Cardiac fibroblast (primary cell): ENCODE data around the gene SIN3A.
"Not testable (repeated sequence)": the region's sequence is repeated elsewhere in the genome, so short reads cannot be mapped to it uniquely, and the experiment has no call there.

ENCODE experiments used
- DNase-seq, 2 donors: peaks; one replicate each; pipeline versions ENCODE4 v3.0.0 to v3.0.0-alpha.2; 2010; ENCODE audit warnings: low read depth in 2 of 2
- H3K4me3 ChIP-seq, 2 donors: replicated peaks in 1 of 2; 1 replicate in 1 of 2; 2 replicates in 1 of 2; pipeline ENCODE4 v1.5.1; 2011; ENCODE audit warnings: low read depth in 2 of 2, low read length in 2 of 2, mild to moderate bottlenecking in 2 of 2, moderate library complexity in 1 of 2
- TF ChIP-seq, protein P1 (sequence below): IDR thresholded peaks from one replicate; pipeline ENCODE4 v1.5.1; 2011; ENCODE audit warnings: low read depth, mild to moderate bottlenecking, low read length, inconsistent platforms

The SIN3A gene

DNA sequence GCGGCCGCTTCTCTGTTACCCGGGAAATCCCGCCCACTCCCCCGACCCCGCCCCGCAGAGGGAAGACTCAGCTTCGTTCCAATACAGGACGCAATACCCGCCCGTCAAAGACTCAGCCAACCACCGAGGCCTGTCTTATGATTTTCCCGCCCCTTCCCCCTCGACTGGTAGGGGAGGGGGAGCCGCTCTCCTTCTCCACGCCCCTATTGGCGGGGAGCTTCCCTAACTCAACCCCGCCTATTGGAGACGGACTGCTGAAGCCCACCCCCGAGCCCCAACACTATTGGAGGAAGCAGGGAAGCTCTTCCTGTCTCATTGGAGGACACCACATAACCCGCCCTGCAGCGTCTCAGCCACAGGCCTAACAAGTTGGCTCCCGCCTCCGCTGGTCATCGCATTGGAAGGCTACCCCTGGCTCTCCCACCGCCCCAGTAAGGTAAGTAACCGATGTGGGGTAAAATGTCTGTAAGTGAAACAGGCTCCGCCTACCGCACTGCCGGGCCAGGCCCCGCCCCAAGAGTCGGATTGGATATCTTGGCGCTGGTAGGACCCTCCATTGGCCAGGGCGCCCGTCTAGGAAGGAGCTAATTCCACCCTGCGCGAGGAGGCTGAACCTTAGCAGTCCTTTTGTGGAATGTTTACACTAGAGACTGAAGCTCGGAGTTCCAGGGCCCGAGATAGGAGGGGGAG, at the start of gene SIN3A:
Gene SIN3A, minus strand, starts transcription at position 17 of the 690 bp plus-strand sequence. CDS start 21,315 bp downstream, outside the sequence.
- H3K4me3 ChIP-seq, result peak within 1 kb of the TSS; percentile 96 to 98
- TF ChIP-seq, protein P1, sequence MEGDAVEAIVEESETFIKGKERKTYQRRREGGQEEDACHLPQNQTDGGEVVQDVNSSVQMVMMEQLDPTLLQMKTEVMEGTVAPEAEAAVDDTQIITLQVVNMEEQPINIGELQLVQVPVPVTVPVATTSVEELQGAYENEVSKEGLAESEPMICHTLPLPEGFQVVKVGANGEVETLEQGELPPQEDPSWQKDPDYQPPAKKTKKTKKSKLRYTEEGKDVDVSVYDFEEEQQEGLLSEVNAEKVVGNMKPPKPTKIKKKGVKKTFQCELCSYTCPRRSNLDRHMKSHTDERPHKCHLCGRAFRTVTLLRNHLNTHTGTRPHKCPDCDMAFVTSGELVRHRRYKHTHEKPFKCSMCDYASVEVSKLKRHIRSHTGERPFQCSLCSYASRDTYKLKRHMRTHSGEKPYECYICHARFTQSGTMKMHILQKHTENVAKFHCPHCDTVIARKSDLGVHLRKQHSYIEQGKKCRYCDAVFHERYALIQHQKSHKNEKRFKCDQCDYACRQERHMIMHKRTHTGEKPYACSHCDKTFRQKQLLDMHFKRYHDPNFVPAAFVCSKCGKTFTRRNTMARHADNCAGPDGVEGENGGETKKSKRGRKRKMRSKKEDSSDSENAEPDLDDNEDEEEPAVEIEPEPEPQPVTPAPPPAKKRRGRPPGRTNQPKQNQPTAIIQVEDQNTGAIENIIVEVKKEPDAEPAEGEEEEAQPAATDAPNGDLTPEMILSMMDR, result no peak
- peak; percentile 100 for DNase-seq

DNA sequence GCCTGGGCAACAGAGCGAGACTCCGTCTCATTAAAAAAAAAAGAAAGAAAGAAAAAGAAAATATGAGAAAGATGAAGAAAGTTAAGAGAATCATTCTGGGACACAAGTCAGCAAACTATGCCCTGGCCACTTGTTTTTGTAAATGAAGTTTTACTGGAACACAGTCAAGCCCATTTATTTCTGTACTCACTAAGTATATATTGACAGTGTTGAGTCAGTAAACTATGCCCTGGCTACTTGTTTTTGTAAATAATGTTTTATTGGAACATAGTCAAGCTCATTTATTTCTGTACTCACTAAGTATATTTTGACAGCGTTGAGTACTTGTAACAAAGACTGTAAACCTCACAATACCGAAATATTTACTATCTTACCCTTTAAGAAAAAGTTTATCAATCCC, 42.2 kb upstream of the SIN3A start:
- H3K4me3 ChIP-seq, result no peak overlapping the region
- no peak for DNase-seq
- TF ChIP-seq, protein P1, result no peak

DNA sequence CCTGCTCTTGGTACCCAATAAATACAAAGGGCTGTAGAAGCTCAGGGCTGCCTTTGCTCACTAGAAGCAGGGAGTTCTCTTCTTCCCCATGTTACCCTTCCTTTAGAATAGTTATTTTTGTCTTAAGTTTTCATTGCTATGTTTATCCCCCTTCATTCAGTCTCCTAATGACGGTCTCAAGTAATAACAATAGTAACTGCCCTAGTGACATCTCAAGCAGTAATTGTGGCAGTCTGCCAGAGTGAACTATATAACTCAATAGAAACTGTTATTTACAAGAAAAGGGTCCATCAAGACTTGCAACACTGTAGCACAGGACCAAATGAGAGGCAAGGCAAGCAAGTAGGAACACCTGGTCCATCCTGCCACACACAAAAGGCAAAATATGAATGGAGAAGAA, 32.5 kb upstream of the SIN3A start:
- no peak overlapping the region for H3K4me3 ChIP-seq
- no peak for DNase-seq
- TF ChIP-seq, protein P1, result no peak

DNA sequence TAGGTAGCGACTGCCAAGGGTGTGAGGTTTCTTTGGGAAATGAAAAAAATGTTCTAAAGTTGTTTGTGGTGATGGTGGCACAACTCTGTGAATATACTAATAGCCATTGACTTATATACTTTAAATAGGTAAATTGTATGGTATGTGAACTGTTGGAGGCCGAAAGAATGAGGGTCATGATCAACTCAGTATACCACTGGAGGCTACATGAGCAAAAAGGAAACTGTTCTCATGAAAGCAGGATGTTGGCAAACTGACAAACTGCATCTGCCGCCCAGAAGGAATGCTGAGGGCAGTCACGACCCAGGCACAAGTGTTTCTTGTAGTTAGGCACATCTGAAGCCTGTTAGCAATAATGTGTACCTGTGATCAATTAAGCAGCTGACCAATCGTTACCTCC, 32.1 kb upstream of the SIN3A start:
- not testable (repeated sequence) for H3K4me3 ChIP-seq, DNase-seq

DNA sequence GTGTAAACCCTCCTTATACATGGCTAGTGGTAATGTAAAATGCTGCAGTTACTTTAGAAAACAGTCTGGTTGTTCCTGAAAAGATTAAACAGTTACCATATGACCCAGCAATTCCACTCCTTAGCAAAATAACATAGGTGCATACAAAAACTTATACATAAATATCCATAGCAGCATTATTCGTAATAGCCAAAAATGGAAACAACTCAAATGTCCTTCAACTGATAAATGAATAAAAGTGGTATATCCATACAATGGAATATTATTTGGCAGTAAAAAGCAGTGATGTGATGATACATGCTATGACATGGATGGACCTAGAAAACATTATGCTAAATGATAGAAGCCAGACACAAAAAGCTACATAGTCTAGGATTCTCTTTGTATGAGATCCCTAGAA, 31.6 kb upstream of the SIN3A start:
- TF ChIP-seq, protein P1, result no peak
- no peak overlapping the region for H3K4me3 ChIP-seq
- DNase-seq, result no peak

DNA sequence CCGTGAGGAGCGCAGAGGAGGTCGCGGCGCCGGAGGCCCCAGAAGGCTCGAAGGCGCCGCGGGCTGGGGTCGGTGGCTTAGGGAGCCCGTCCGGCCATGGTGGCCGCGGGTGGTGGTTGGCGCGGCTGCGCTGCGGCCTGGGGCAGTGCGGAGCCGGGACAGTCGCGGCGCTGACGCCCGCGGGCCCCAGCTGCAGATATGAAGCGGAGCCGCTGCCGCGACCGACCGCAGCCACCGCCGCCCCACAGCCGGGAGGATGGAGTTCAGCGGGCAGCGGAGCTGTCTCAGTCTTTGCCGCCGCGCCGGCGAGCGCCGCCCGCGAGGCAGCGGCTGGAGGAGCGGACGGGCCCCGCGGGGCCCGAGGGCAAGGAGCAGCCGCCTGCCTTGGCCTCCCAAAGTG, 29.0 kb upstream of the SIN3A start:
- not testable (repeated sequence) for H3K4me3 ChIP-seq, DNase-seq

DNA sequence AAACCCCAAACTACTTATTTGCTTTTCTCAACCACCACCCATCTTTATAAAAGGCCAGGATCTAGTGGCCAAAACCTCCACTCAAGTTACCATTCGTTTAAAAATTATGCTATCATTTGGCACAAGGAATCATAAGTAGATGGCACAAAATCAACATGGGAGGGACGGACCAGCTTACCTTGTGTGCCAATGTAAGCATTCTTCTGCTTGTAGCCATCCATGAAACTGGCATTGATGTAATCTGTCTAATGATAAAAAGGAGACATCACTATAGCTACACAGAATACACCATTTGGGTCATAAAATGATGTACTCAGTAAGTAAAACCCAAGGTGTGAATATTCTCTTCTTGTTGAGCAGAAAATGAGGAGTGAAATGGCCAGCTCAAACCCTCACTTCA, 28.2 kb upstream of the SIN3A start:
- TF ChIP-seq, protein P1, result no peak

DNA sequence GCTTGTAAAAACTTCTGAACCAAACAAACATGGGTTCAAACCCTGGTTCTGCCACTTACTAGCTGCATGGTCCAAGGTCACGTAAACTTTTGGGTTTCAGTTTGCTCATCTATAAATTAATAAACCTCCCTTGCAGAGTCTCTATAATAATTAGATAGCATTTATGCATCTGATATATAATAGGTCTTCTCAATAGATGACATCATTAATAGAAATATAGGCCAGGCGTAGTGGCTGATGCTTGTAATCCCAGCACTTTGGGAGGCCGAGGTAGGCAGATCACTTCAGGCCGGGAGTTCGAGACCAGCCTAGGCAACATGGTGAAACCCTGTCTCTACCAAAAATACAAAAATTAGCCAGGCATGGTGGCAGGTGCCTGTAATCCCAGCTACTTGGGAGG, 25.6 kb upstream of the SIN3A start:
- not testable (repeated sequence) for H3K4me3 ChIP-seq

More for the DNA sequence above, 28.2 kb upstream of the SIN3A start:
- no peak for DNase-seq
- H3K4me3 ChIP-seq, result no peak overlapping the region

More for the DNA sequence above, 25.6 kb upstream of the SIN3A start:
- DNase-seq, result not testable (repeated sequence)
